Activated CD4-positive, alpha-beta T cell treated with anti-CD3 and anti-CD28 coated beads, Interleukin-2, amount 50 U/mL, for 4 hours (primary cell): Measurements from ENCODE around the gene ARHGEF1.

Experiments used
- DNase-seq, 2 experiments: peaks; one replicate each; pipeline ENCODE4 v3.0.0-alpha.2; 2020

The ARHGEF1 gene

GRCh38 chr19:41920882-41921576, 38.0 kb downstream of the ARHGEF1 start:
- DNase-seq: no peak

GRCh38 chr19:41921577-41922576, 38.9 kb downstream of the ARHGEF1 start:
- DNase-seq: no peak

- DNase-seq: no peak
Measured at GRCh38 chr19:41922585-41922984, 39.6 kb downstream of the ARHGEF1 start.

GRCh38 chr19:41923045-41923788, 40.2 kb downstream of the ARHGEF1 start:
- no peak for DNase-seq

- DNase-seq: no peak
Measured at GRCh38 chr19:41924151-41925145, 41.5 kb downstream of the ARHGEF1 start.

GRCh38 chr19:41925208-41926003, 42.4 kb downstream of the ARHGEF1 start:
- DNase-seq: no peak

- DNase-seq: no peak
Measured at GRCh38 chr19:41926028-41926762, 43.2 kb downstream of the ARHGEF1 start.

GRCh38 chr19:41926763-41927496, 43.9 kb downstream of the ARHGEF1 start:
- no peak for DNase-seq

GRCh38 chr19:41927497-41928192, 44.7 kb downstream of the ARHGEF1 start:
- no peak for DNase-seq

- no peak for DNase-seq
Measured at GRCh38 chr19:41928221-41928683, 45.3 kb downstream of the ARHGEF1 start, which contains the start of gene ERFL. ERFL (minus strand) TSS chr19:41928449; CDS start chr19:41912919, 15,530 bp downstream.

GRCh38 chr19:41928754-41929535, 46.0 kb downstream of the ARHGEF1 start:
- DNase-seq: no peak

- no peak for DNase-seq
Measured at GRCh38 chr19:41929536-41930071, 46.6 kb downstream of the ARHGEF1 start.

GRCh38 chr19:41930322-41930722, 47.3 kb downstream of the ARHGEF1 start:
- no peak for DNase-seq

GRCh38 chr19:41930926-41931592, 48.1 kb downstream of the ARHGEF1 start:
- no peak for DNase-seq

GRCh38 chr19:41932259-41932719, 49.3 kb downstream of the ARHGEF1 start:
- no peak for DNase-seq

- no peak for DNase-seq
Measured at GRCh38 chr19:41932720-41933332, 49.8 kb downstream of the ARHGEF1 start.
